B cell (primary cell): ENCODE results near the gene PGAM5. TPM values are rescaled to one million over a fixed set of nuclear protein-coding genes. Genes with fewer than 3 reads are reported as not detected.

Source experiments
- ATAC-seq: fragments of 200-7000 bp; cut with Tn5 transposase; one replicate; pipeline ENCODE4 v1.10.0; 2021; ENCODE audit warnings: low read depth, mild to moderate bottlenecking, moderate number of reproducible peaks, moderate library complexity
- CTCF ChIA-PET: fragments of 350-600 bp; sonication (Branson Sonifier 250); formaldehyde crosslinking; loops from one replicate; lab custom pipeline; 2021; ENCODE audit warnings: antibody characterized with exemption, inconsistent platforms; lab: Charles Lee
- POLR2A ChIA-PET: fragments of 350-600 bp; sonication (Branson Sonifier 250); formaldehyde crosslinking; loops from one replicate; lab custom pipeline; 2021; ENCODE audit warnings: antibody characterized with exemption; lab: Charles Lee
- DNase-seq: peaks from one replicate; pipeline ENCODE4 v3.0.0; 2013
- H2AFZ ChIP-seq: 2 replicates; pipeline ENCODE4 v1.6.1; 2012; ENCODE audit warnings: mild to moderate bottlenecking, low read depth, low read length; ENCODE audit not compliant: insufficient read depth, poor library complexity, severe bottlenecking
- H3K27ac ChIP-seq, 2 donors: 1 replicate in 1 of 2; 2 replicates in 1 of 2; pipeline ENCODE4 v1.5.1; 2012 to 2013; ENCODE audit warnings: low read length in 2 of 2, mild to moderate bottlenecking in 2 of 2, moderate library complexity in 1 of 2
- H3K27me3 ChIP-seq, 4 experiments: fragments of 200-600 bp in 1 of 4; sonication (generic) in 1 of 4; replicated peaks in 1 of 4; 1 replicate in 2 of 4; 2 replicates in 2 of 4; pipeline versions ENCODE4 v1.6.1 to v1.7.0; 2013 to 2016; ENCODE audit warnings: low read length in 3 of 4, mild to moderate bottlenecking in 2 of 4, mixed read lengths in 1 of 4, moderate library complexity in 1 of 4; ENCODE audit not compliant: insufficient read depth in 4 of 4, control insufficient read depth in 3 of 4; ENCODE audit errors: control extremely low read depth in 1 of 4
- H3K36me3 ChIP-seq, 2 experiments: replicated peaks in 1 of 2; 1 replicate in 1 of 2; 2 replicates in 1 of 2; pipeline versions ENCODE4 v1.6.1 to v1.7.1; 2013; ENCODE audit warnings: low read length in 1 of 2; ENCODE audit not compliant: insufficient read depth in 2 of 2, control insufficient read depth in 1 of 2; ENCODE audit errors: control extremely low read depth in 1 of 2, extremely low read depth in 1 of 2
- H3K4me1 ChIP-seq, 2 donors: fragments of 200-600 bp in 1 of 2; sonication (generic) in 1 of 2; 1 replicate in 1 of 2; 2 replicates in 1 of 2; pipeline versions ENCODE4 v1.5.1 to v1.6.1; 2013 to 2017; ENCODE audit warnings: low read length in 2 of 2; ENCODE audit not compliant: control insufficient read depth in 2 of 2, insufficient read depth in 2 of 2
- H3K4me2 ChIP-seq: replicated peaks from 2 replicates; pipeline ENCODE3; 2012; ENCODE audit warnings: mild to moderate bottlenecking, low read depth, low read length; ENCODE audit not compliant: poor library complexity, severe bottlenecking
- H3K4me3 ChIP-seq, 5 experiments: fragments of 200-600 bp in 1 of 5; sonication (generic) in 1 of 5; 1 replicate in 3 of 5; 2 replicates in 2 of 5; pipeline versions ENCODE4 v1.5.1 to v1.7.0; 2011 to 2016; ENCODE audit warnings: low read length in 4 of 5, mild to moderate bottlenecking in 4 of 5, low read depth in 2 of 5, control low read depth in 1 of 5, moderate library complexity in 1 of 5; ENCODE audit not compliant: insufficient read depth in 1 of 5; ENCODE audit errors: control extremely low read depth in 1 of 5, extremely low read depth in 1 of 5
- H3K79me2 ChIP-seq: fragments of 200-600 bp; sonication (generic); one replicate; pipeline ENCODE4 v1.6.0; 2016; ENCODE audit warnings: low read length; ENCODE audit not compliant: control insufficient read depth, insufficient read depth
- H3K9ac ChIP-seq: fragments of 200-600 bp; sonication (generic); 2 replicates; pipeline ENCODE4 v1.6.1; 2017; ENCODE audit warnings: mild to moderate bottlenecking, low read length, moderate library complexity
- H3K9me3 ChIP-seq, 3 donors: one replicate each; pipeline versions ENCODE4 v1.6.1 to v1.7.1; 2013; ENCODE audit warnings: low read length in 2 of 3; ENCODE audit not compliant: control insufficient read depth in 2 of 3, insufficient read depth in 1 of 3; ENCODE audit errors: control extremely low read depth in 1 of 3
- H4K20me1 ChIP-seq: 2 replicates; pipeline ENCODE4 v1.6.0; 2012; ENCODE audit warnings: mild to moderate bottlenecking, low read length; ENCODE audit not compliant: insufficient read depth, control insufficient read depth, poor library complexity, severe bottlenecking
- H3K27ac Mint-ChIP-seq: one replicate; pipeline ENCODE4 v1.8.0; 2021; ENCODE audit warnings: mixed read lengths
- H3K27me3 Mint-ChIP-seq: one replicate; pipeline ENCODE4 v1.8.0; 2021; ENCODE audit warnings: mixed read lengths
- H3K4me1 Mint-ChIP-seq: one replicate; pipeline ENCODE4 v1.8.0; 2021; ENCODE audit warnings: mixed read lengths
- H3K4me3 Mint-ChIP-seq: one replicate; pipeline ENCODE4 v1.8.0; 2021; ENCODE audit warnings: mixed read lengths
- H3K9me3 Mint-ChIP-seq: one replicate; pipeline ENCODE4 v1.8.0; 2022; ENCODE audit warnings: mixed read lengths; ENCODE audit not compliant: insufficient read depth
- EZH2 ChIP-seq: IDR thresholded peaks from 2 replicates; pipeline ENCODE4 v1.6.1; 2012; ENCODE audit warnings: borderline replicate concordance, low read depth, mild to moderate bottlenecking, moderate library complexity, low read length; ENCODE audit not compliant: insufficient read depth, poor library complexity, severe bottlenecking
- WGBS: methylation state at CpG from one replicate; pipeline ENCODE4 v1.1.5; 2013; ENCODE audit warnings: missing lambda C conversion rate; ENCODE audit not compliant: insufficient coverage; 5-methylcytosine and 5-hydroxymethylcytosine counted together
- intact Hi-C: fragments of 100-400 bp; cut with micrococcal nuclease; formaldehyde crosslinking; loops from one replicate; pipeline ENCODE4 v1.10.0; 2022
- polyA plus RNA-seq: library from polyadenylated mRNA; depleted of rRNA; stranded (reverse); fragments of >200 nt; gene quantifications from 2 replicates; pipeline ENCODE4 v1.2.3, GENCODE V29; 2012
- total RNA-seq, 2 donors: library from RNA; stranded (reverse); fragments of 120-200 nt in 1 of 2; gene quantifications; 1 replicate in 1 of 2; 2 replicates in 1 of 2; pipeline versions ENCODE4 v1.2.3 to v1.2.4, GENCODE V29; 2013 to 2022
- TF ChIP-seq, protein P1 (sequence below): fragments of 200-600 bp; IDR thresholded peaks from one replicate; pipeline ENCODE4 v1.8.0; 2022; ENCODE audit warnings: antibody characterized with exemption, mild to moderate bottlenecking

PGAM5 gene
- total and polyA plus RNA-seq, 2 donors (not counting 1 experiment from before 2014, with no cell fraction given), result 14.6 to 29.9 TPM

DNA sequence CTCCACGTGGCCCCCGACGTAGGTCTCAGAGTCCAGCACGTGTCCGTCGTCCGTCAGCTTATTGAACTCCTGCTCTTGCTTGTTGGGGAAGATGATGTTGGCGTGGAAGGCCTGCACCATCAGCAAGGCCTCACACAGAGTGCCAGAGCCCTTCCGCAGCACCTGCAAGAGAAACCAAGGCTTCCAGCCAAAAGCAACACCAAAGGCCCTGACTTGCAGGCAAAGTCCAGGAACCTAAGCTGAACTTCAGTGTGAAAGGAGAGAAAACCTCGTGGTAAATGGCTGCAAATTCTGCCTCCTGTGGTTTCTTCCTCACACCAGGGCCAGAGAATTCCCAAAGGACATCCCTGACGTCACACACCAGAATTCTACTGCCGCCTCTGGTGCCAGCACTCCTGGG is 38.0 kb upstream of the PGAM5 start:
- WGBS, result 91% methylated on average over 9 of the region's 12 CpGs
- no peak overlapping the region for H3K9ac ChIP-seq
- no peaks in the 10 kb centered on the region for H4K20me1 ChIP-seq
- Mint-ChIP-seq H3K9me3 (no peaks in the 10 kb centered on the region), H3K27ac (no peak overlapping the region), H3K27me3 (no peaks in the 10 kb centered on the region), H3K4me1 (no peaks in the 10 kb centered on the region), H3K4me3 (no peak overlapping the region)
- no peak overlapping the region for H3K27ac ChIP-seq
- intact Hi-C loops, result no loop called here
- ChIA-PET POLR2A (no interaction called here), CTCF (no interaction called here)
- TF ChIP-seq, protein P1, sequence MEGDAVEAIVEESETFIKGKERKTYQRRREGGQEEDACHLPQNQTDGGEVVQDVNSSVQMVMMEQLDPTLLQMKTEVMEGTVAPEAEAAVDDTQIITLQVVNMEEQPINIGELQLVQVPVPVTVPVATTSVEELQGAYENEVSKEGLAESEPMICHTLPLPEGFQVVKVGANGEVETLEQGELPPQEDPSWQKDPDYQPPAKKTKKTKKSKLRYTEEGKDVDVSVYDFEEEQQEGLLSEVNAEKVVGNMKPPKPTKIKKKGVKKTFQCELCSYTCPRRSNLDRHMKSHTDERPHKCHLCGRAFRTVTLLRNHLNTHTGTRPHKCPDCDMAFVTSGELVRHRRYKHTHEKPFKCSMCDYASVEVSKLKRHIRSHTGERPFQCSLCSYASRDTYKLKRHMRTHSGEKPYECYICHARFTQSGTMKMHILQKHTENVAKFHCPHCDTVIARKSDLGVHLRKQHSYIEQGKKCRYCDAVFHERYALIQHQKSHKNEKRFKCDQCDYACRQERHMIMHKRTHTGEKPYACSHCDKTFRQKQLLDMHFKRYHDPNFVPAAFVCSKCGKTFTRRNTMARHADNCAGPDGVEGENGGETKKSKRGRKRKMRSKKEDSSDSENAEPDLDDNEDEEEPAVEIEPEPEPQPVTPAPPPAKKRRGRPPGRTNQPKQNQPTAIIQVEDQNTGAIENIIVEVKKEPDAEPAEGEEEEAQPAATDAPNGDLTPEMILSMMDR, result no peak
- TF ChIP-seq EZH2, result no peak
- H3K27me3 ChIP-seq, result no peaks in the 10 kb centered on the region
- H3K79me2 ChIP-seq, result no peaks in the 10 kb centered on the region
- peaks cover 0 to 44% of the 10 kb centered on the region in 2 experiments for H3K36me3 ChIP-seq
- H3K4me2 ChIP-seq, result no peak overlapping the region
- H3K9me3 ChIP-seq, result no peaks in the 10 kb centered on the region
- H3K4me1 ChIP-seq, result no peaks in the 10 kb centered on the region
- no peak overlapping the region for H2AFZ ChIP-seq
- DNase-seq, result no peak
- no peak for ATAC-seq
- H3K4me3 ChIP-seq, result no peak overlapping the region

- WGBS, result 93% methylated on average over 23 of the region's 27 CpGs
- Histone ChIP-seq H3K27me3 (no peaks in the 10 kb centered on the region), H3K79me2 (no peaks in the 10 kb centered on the region), H2AFZ (no peak overlapping the region), H3K4me3 (no peak overlapping the region), H3K4me2 (no peak overlapping the region), H4K20me1 (no peaks in the 10 kb centered on the region), H3K9ac (no peak overlapping the region), H3K9me3 (no peaks in the 10 kb centered on the region), H3K4me1 (no peaks in the 10 kb centered on the region), H3K27ac (no peak overlapping the region), H3K36me3 (peaks cover 0 to 38% of the 10 kb centered on the region in 2 experiments)
- no peaks in the 10 kb centered on the region for H3K9me3 Mint-ChIP-seq
- H3K27ac Mint-ChIP-seq, result no peak overlapping the region
- ChIA-PET POLR2A (no interaction called here), CTCF (no interaction called here)
- H3K4me1 Mint-ChIP-seq, result no peaks in the 10 kb centered on the region
- DNase-seq, result no peak
- H3K27me3 Mint-ChIP-seq, result no peaks in the 10 kb centered on the region
- intact Hi-C loops, result no loop called here
- TF ChIP-seq, protein P1, result no peak
- TF ChIP-seq EZH2, result no peak
- no peak for ATAC-seq
- H3K4me3 Mint-ChIP-seq, result no peak overlapping the region
Observed at GRCh38 chr12:132673288-132674179, 37.1 kb upstream of the PGAM5 start.
